ENCODE data around the gene SNX18. TPM values are rescaled to one million over a fixed set of nuclear protein-coding genes. Genes with fewer than 3 reads are reported as not detected.

SNX18 gene
- polyA plus RNA-seq, 1 donor (not counting 4 experiments of a cell fraction or from before 2014, with no cell fraction given) = 7.4 TPM

GRCh38 chr5:54514841-54515432 lies 2.6 kb upstream of the SNX18 start:
- Histone ChIP-seq H3K79me2 (ENCODE audit: control insufficient read depth, insufficient read depth, low read length) (peaks cover 15% of the 10 kb centered on the region), H3K36me3 (ENCODE audit: control insufficient read depth in 2 of 2, extremely low read depth in 1 of 2, insufficient read depth in 2 of 2, low read length in 2 of 2) (peaks cover 0 to 1% of the 10 kb centered on the region in 2 experiments), H4K20me1 (ENCODE audit: control insufficient read depth, extremely low read depth, insufficient read depth, low read length) (no peaks in the 10 kb centered on the region), H3K4me1 (ENCODE audit: control insufficient read depth, extremely low read depth, insufficient read depth, low read length) (peaks cover 14% of the 10 kb centered on the region), H3K4me2 (ENCODE audit: control insufficient read depth, extremely low read depth, insufficient read depth, low read depth, low read length) (no peak overlapping the region), H3K27ac (ENCODE audit: control insufficient read depth, insufficient read depth, low read length) (no peak overlapping the region), H3K9me1 (ENCODE audit: control insufficient read depth, extremely low read depth, insufficient read depth, low read length) (no peaks in the 10 kb centered on the region), H3K27me3 (ENCODE audit: control insufficient read depth, extremely low read depth, insufficient read depth, low read length) (no peaks in the 10 kb centered on the region), H2AFZ (ENCODE audit: control insufficient read depth, low read length) (no peak overlapping the region), H3K4me3 (ENCODE audit: control insufficient read depth in 2 of 3, extremely low read depth in 1 of 3, insufficient read depth in 2 of 3, low read depth in 1 of 3, low read length in 3 of 3) (no peak overlapping the region), H3K9ac (ENCODE audit: control insufficient read depth, extremely low read depth, insufficient read depth, low read length) (no peak overlapping the region), H3K9me3 (ENCODE audit: control insufficient read depth, low read depth, low read length) (no peaks in the 10 kb centered on the region)
- dilution Hi-C loops (cut with MboI; ENCODE audit: extremely low pct_ligation_motif_present, low sequenced_read_pairs) = no loop called here
- TF ChIP-seq CTCF (optimal IDR thresholded peaks at IDR 0.05 in 1 of 3, IDR thresholded peaks at IDR 0.05 in 1 of 3, conservative IDR thresholded peaks at IDR 0.05 in 1 of 3; ENCODE audit: extremely low read depth in 1 of 3, insufficient read depth in 2 of 3, low read length in 3 of 3) (no peak), EZH2 (IDR thresholded peaks at IDR 0.05; ENCODE audit: low read length) (no peak)
- DNase-seq (ENCODE audit: low read depth, low spot score) = no peak
- no peak for FAIRE-seq

GRCh38 chr5:54515634-54516033 lies 1.9 kb upstream of the SNX18 start:
- TF ChIP-seq CTCF (optimal IDR thresholded peaks at IDR 0.05 in 1 of 3, IDR thresholded peaks at IDR 0.05 in 1 of 3, conservative IDR thresholded peaks at IDR 0.05 in 1 of 3; ENCODE audit: extremely low read depth in 1 of 3, insufficient read depth in 2 of 3, low read length in 3 of 3) = no peak
- TF ChIP-seq EZH2 (IDR thresholded peaks at IDR 0.05; ENCODE audit: low read length) = no peak
- FAIRE-seq (no peak), DNase-seq (ENCODE audit: low read depth, low spot score) (no peak)
- Histone ChIP-seq H3K9ac (ENCODE audit: control insufficient read depth, extremely low read depth, insufficient read depth, low read length) (no peak overlapping the region), H3K36me3 (ENCODE audit: control insufficient read depth in 2 of 2, extremely low read depth in 1 of 2, insufficient read depth in 2 of 2, low read length in 2 of 2) (peaks cover 0 to 1% of the 10 kb centered on the region in 2 experiments), H3K9me3 (ENCODE audit: control insufficient read depth, low read depth, low read length) (no peaks in the 10 kb centered on the region), H3K4me3 (ENCODE audit: control insufficient read depth in 2 of 3, extremely low read depth in 1 of 3, insufficient read depth in 2 of 3, low read depth in 1 of 3, low read length in 3 of 3) (no peak overlapping the region), H4K20me1 (ENCODE audit: control insufficient read depth, extremely low read depth, insufficient read depth, low read length) (no peaks in the 10 kb centered on the region), H3K4me2 (ENCODE audit: control insufficient read depth, extremely low read depth, insufficient read depth, low read depth, low read length) (no peak overlapping the region), H3K27me3 (ENCODE audit: control insufficient read depth, extremely low read depth, insufficient read depth, low read length) (no peaks in the 10 kb centered on the region), H3K4me1 (ENCODE audit: control insufficient read depth, extremely low read depth, insufficient read depth, low read length) (peaks cover 19% of the 10 kb centered on the region), H3K9me1 (ENCODE audit: control insufficient read depth, extremely low read depth, insufficient read depth, low read length) (no peaks in the 10 kb centered on the region), H3K79me2 (ENCODE audit: control insufficient read depth, insufficient read depth, low read length) (peaks cover 16% of the 10 kb centered on the region), H2AFZ (ENCODE audit: control insufficient read depth, low read length) (no peak overlapping the region), H3K27ac (ENCODE audit: control insufficient read depth, insufficient read depth, low read length) (no peak overlapping the region)
- dilution Hi-C loops (cut with MboI; ENCODE audit: extremely low pct_ligation_motif_present, low sequenced_read_pairs) = no loop called here

Measured in keratinocyte (primary cell).